HuH-7.5 (cell line): ENCODE measurements around the gene PPP1R13L.
A peak's percentile ranks its signal among the peaks of the same experiment; 100 is the strongest.
"Not testable (repeated sequence)": the region's sequence is repeated elsewhere in the genome, so short reads cannot be mapped to it uniquely, and the experiment has no call there.

Experiments used
- DNase-seq: peaks from one replicate; pipeline ENCODE4 v3.0.0; 2011; ENCODE audit warnings: low spot score

The PPP1R13L gene

DNA sequence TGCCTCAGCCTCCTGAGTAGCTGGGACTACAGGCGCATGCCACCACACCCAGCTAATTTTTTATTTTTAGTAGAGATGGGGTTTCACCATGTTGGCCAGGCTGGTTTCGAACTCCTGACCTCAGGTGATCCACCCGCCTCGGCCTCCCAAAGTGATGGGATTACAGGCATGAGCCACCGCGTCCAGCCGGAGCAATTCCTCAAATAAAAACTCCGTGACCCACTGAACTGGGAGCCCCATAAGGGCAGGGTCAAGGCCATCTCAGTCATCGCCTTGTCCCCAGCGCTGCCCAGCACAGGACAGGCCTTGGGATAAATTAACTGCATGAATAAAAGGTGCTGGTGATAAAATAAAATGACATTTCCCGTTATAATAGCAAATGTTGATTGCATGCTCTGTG is 25.0 kb upstream of the PPP1R13L start:
- not testable (repeated sequence) for DNase-seq

DNA sequence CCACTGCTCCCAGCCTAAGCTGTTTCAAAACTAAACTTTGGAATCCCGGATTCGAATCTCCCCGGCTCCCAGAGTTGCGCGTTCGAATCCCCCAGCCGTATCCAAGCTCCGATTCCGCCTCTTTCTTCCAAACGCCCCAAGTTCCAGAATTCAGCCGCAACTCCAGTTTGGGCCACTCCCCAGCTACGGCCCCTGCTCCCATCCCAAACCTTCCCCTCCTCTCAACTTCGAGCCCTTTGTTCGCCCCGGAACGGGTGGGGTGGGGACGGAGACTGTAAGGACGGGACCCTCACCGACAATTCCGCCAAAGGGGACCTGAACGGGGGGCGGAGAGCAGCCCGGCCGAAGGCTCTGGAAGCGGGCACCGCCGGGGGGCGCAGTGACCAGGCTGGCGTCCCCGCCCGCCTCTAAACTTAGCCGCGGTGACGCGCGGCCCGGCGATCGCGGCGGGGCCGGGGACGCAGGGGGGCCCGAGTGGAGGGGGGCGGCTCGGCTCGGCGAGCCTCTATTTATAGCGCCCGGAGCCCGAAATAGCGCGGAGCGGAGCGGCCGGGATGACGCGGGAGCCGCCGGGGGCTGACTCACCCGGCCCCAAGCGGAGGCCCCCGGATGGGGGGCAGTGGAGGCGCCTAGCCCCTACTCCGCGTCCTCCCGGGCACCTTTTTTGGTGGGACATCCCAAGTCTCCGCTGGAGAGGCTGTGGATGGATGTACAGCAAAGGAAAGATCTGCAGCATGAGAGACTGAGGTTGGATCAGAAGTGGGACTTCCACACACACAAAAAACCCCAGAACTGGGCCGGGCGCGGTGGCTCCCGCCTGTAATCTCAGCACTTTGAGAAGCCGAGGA is 23.7 kb upstream of the PPP1R13L start:
- DNase-seq, result peak; percentile 68

DNA sequence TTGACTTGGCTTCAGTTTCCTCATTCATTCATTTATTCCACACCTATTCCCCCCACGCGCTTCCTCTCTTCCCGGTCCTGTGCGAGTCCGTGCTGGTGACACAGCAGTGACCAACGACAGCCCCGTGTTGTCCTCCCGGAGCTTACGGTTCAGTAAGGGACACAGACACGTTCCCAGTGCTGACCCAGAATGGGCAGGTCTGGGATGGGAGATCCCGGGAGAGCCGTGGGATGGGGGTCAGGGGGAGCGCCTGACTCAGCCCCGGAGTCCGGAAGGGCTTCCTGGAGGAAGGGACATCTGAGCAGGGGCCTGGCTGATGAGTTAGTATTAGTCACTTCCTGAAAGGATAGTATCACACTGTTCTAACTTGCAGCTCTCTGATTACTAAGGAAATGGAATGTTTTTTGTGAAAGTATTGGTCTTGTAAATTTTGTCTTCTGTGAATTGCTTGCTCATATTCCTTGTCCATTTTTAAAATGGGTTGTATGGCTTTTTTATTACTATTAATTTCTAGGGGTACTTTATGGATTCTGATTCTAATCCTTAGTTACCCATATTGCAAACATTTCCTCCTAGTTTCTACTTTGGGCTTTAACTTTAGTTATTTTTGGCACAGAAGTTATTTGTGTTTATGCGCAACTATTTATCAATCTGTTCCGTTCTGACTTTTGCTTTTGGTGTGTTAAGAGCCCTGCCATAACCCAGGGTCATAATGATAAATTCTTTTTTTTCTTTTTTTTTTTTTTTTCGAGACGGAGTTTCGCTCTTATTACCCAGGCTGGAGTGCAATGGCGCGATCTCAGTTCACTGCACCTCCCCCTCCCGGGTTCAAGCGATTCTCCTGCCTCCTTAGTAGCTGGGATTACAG is 19.6 kb upstream of the PPP1R13L start:
- peak; percentile 70 for DNase-seq

DNA sequence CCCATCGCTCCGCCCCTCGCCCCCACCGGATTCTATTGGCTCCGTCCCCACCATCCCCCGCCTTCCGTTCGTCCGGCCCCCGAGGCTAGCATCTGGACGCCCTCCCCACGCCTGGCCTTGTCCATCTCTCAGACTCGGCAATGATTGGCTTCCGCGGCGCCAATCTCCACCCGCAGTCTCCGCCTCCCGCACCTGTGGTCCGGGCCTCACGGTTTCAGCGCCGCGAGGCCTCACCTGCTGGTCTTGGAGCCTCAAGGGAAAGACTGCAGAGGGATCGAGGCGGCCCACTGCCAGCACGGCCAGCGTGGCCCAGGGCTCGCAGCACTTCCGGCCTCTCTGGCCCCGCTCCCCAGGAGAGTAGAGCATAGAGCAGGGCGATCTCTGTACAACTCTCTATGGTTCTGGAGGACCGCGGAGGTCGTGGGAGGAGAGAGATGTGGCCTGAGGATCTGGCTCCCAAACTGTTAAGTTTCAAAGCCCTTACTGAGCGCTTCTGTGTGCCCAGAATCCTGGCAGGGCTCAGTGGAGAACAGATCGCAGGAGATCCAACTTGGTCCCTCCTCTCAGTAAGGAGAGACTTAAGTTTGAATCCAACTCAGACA is 18.8 kb upstream of the PPP1R13L start, which contains the start of gene ERCC1:
Gene ERCC1, minus strand, starts transcription at position 329 of the 602 bp plus-strand sequence. CDS start 543 bp downstream, outside the sequence.
- DNase-seq, result peak; percentile 98

DNA sequence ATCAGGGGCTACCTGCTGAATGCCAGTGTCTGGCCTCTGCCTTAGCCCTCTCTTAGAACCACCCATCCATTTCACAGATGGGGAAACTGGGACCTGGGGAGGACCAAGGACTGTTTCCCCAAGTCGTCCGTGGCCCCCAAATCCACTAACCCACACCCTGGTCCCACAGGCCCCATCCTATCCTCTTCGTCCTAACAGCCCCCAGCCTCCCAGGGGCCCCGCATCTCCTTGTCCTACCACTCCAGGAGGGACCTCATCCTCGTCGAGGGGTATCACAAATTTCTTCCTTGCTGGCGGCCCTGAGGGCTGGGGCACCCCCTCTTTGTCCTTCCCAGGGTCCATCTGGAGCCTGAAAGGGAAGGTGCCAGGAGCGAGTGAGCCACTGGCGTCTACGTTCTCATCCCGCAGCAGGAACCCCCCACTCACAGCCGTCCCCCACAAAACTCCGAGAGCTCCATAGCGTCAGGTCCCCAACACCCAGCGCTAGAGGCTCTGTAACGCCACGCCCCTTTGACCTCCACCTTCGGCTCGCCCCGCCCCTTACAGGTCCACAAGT is 18.2 kb upstream of the PPP1R13L start:
- DNase-seq, result no peak

DNA sequence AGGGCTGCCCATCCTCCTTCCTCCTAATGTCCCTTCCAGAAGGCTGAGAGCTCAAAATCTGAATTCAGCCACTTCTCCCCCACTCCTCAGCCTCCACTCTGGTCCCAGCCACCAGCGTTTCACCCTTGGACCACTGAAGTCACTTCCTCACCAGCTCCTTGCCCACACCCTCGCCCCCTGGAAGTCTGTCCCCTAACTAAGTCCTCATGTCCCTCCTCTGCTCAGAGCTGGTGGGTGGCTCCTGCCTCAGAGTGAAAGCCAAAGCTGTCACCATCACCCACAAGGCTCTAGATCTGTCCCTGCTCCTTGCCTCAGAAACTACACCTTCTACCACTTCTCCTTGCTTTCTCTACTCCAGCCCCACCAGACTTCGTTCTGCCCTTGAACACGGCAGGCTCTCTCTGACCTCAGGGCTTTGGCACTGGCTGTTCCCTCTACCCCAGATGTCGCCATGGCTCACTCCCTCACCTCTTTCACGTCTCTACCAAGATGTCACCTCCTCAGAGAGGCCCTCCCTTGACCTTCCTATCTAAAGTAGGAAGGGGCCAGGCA is 17.2 kb upstream of the PPP1R13L start:
- DNase-seq, result no peak

DNA sequence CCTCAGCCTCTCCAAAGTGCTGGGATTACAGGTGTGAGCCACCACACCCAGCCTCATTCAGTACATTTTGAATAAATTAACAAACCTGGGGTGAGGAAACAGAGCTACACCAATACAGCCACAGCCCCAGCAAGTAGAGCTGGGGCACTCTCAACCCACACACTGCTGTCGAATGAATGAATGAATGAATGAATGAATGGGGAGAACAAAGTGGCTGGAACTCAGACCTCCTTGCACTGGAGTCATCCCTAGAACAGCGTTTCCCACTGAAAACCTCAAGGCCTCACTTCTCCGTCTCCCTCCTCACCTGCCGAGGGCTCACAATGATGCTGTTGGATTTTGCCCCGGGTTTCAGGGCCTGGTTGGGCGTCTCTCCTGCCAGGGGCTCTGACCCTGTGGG is 16.0 kb upstream of the PPP1R13L start:
- DNase-seq, result no peak

DNA sequence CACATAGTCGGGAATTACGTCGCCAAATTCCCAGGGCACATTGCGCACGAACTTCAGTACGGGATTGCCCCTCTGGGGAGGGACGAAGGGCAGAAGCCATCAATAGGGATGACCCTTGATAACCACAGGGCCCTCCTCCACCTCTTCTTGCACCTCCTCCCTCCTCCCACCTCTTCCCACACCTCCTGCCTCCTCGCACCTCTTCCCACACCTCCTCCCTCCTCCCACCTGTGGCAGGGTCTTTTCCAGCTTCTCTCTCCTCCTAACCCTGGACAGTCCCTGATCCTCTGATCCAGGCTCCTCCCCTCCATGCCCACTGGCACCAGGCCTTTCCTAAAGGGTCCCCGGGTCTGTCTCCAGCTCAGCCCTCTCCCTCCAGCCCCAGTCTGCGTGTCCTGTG is 15.5 kb upstream of the PPP1R13L start:
- no peak for DNase-seq

DNA sequence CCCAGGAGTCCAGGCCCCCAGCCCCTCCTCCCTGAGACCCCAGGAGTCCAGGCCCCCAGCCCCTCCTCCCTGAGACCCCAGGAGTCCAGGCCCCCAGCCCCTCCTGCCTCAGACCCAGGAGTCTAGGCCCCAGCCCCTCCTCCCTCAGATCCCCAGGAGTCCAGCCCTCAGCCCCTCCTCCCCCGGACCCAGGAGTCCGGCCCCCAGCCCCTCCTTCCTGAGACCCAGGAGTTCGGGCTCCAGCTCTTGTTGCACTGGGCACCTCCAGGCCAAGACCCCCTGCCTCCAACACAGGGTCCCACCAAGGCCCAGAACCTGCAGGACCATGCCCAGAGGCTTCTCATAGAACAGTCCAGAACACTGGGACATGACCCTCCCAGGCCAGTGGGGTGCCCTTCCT is 15.0 kb upstream of the PPP1R13L start:
- no peak for DNase-seq

DNA sequence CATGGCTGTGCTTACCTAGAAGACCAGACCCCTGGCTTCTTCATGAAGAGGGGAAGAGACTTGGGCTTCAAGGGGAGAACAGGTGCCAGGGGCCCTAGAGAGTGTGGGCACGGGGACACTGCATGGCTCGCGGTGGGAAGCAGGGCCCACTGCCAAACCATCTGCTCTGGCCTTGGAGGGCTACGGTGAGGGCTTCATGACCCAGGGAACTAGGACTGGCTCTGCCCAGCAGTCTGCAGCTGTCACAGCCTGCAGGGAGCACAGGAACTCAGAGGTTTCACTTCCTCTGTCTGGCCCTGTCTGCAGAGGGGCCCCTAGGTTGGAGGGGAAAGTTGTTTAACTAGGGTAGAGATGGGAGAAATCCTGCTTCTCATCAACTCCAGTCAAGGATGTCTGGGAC is 14.5 kb upstream of the PPP1R13L start:
- no peak for DNase-seq

DNA sequence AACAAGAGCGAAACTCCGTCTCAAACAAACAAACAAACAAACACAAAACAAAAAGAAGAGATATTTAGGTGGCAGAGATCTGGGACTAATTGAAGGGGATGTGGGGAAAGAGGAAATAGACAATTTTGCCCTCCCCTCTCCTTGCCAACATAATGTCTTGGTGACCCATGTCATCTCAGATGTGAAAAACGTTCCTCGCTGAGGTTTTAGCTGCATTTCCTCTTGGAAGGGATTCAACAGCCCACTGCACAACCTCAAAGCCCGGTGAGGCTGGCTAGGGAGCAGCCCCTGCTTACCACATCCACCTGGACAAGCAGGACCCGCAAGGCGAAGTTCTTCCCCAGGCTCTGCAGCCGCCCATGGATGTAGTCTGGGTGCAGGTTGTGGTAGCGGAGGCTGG is 13.9 kb upstream of the PPP1R13L start:
- DNase-seq, result no peak

DNA sequence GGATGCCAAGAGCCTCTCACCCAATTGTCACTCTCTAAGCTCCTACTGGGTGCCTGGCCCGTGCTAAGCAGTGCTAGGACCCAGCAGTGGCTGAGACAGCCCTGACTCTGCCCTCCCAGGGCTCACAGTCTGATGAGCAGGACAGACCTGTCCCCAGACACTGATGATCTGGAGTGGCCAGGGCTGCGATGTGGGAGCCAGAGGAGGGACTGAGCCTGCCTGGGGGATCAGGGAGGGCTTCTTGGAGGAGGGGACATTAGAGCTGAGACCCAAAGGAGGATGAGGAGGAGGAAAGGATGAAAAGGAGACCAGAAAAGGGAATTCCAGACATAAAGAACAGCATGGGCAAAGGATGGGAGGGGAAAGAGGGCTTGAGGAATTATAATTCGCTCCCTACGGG is 12.3 kb upstream of the PPP1R13L start:
- DNase-seq, result no peak

DNA sequence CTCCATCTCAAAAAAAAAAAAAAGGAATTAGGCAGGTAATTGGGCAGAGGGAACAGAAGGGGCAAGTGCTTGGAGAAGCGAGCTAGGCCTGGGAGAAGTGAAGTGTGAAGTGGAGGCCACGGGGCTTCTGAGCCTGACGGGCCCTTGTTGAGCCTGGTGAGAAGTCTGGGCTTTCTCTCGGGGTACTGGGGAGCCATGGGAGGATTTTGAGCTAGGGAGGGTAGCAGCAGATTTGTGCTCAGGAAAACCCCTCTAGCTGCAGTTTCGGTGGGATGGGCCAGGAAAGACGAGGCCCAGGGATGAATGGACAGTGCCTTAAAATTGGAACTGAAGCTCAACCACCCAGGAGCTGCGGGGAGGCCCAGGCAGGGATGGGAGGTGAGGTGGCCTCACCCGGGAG is 9.6 kb upstream of the PPP1R13L start:
- DNase-seq, result no peak

DNA sequence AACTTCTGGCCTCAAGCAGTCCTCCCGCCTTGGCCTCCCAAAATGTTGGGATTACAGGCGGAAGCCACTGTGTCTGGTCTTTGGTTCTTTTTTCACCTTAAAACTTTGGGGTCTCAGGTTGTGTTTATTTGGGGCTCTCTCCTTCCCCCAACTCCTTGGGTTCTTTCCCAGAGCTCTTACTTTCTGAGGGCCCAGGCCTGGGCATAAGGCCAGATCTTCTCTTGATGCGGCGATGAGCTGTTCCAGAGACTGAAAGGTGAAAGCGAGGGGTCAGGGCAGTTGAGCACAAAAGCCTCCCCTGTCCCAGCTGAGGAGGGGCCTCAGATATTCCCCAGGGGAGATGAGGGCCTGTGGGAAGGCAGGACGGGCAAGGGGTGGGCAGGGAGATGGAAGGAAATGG is 8.6 kb upstream of the PPP1R13L start:
- DNase-seq, result no peak

DNA sequence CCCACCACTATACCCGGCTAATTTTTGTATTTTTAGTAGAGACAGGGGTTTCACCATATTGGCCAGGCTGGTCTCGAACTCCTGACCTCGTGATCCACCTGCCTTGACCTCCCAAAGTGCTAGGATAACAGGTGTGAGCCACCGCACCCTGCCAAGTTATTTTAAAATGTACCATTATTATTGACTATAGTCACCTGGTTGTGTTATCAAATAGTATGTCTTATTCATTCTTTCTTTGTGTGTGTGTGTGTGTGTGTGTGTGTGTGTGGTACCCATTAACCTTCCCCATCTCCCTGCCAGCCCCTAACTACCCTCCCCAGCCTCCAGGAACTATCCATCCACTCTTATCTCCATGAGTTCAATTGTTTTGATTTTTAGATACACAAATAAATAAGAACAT is 5.5 kb upstream of the PPP1R13L start:
- DNase-seq, result not testable (repeated sequence)

DNA sequence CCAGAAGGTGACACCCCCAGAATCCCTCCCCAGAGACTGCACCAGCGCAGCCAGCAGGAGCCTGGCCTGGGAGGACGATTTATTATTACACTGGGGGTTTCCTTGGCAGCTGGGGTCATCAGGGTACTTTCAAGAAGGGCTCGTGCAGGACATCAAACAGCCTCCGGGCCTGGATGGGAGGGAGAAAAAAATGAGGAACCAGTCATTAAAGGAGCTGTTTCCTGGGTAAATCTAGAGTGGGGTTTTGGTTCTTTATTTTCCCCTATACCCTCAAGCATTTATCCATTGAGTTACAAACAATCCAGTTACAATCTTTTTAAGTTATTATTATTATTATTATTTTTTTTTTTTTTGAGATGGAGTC is 4.7 kb upstream of the PPP1R13L start:
- DNase-seq, result no peak

DNA sequence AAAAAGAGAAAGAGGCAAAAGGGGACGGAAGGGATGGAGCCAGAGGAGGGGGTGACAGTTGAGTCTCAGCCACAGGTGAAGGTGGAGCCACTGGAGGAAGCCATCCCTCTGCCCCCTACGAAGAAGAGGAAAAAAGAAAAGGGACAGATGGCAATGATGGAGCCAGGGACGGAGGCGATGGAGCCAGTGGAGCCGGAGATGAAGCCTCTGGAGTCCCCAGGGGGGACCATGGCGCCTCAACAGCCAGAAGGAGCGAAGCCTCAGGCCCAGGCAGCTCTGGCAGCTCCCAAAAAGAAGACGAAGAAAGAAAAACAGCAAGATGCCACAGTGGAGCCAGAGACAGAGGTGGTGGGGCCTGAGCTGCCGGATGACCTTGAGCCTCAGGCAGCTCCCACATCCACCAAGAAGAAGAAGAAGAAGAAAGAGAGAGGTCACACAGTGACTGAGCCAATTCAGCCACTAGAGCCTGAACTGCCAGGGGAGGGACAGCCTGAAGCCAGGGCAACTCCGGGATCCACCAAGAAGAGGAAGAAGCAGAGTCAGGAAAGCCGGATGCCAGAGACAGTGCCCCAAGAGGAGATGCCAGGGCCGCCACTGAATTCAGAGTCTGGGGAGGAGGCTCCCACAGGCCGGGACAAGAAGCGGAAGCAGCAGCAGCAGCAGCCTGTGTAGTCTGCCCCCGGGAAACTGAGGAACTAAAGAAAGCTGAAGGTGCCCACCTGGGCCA is 4.1 kb upstream of the PPP1R13L start:
- DNase-seq, result no peak

DNA sequence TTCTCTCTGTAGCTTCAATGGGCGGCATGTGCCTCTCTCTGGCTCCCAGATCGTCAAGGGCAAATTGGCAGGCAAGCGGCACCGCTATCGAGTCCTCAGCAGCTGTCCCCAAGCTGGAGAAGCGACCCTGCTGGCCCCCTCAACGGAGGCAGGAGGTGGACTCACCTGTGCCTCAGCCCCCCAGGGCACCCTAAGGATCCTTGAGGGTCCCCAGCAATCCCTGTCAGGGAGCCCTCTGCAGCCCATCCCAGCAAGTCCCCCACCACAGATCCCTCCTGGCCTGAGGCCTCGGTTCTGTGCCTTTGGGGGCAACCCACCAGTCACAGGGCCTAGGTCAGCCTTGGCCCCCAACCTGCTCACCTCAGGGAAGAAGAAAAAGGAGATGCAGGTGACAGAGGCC is 3.3 kb upstream of the PPP1R13L start:
- no peak for DNase-seq

DNA sequence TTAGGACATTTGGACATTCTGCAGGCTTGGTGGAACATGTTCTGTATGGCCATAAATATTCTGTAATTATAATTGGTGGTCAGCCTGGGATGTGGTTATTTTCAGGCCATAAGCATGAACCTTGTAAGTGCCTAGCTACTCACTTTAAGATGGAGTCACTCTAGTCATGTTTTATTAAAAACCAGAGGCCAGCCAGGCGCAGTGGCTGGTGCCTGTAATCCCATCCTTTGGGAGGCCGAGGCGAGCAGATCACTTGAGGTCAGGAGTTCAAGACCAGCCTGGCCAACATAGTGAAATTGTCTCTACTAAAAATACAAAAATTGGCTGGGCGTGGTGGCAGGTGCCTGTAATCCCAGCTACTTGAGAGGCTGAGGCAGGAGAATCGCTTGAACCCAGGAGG is 2.7 kb upstream of the PPP1R13L start:
- not testable (repeated sequence) for DNase-seq

DNA sequence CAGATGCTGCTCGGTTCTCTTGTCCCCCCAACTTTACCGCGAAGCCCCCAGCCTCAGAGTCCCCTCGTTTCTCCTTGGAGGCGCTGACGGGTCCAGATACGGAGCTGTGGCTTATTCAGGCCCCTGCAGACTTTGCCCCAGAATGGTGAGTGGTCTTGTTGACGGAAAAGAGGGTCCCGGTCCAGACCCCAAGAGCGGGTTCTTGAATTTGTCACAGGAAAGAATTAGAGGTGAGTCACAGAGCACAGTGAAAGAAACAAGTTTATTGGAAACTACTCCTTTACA is 2.2 kb upstream of the PPP1R13L start:
- DNase-seq, result no peak

DNA sequence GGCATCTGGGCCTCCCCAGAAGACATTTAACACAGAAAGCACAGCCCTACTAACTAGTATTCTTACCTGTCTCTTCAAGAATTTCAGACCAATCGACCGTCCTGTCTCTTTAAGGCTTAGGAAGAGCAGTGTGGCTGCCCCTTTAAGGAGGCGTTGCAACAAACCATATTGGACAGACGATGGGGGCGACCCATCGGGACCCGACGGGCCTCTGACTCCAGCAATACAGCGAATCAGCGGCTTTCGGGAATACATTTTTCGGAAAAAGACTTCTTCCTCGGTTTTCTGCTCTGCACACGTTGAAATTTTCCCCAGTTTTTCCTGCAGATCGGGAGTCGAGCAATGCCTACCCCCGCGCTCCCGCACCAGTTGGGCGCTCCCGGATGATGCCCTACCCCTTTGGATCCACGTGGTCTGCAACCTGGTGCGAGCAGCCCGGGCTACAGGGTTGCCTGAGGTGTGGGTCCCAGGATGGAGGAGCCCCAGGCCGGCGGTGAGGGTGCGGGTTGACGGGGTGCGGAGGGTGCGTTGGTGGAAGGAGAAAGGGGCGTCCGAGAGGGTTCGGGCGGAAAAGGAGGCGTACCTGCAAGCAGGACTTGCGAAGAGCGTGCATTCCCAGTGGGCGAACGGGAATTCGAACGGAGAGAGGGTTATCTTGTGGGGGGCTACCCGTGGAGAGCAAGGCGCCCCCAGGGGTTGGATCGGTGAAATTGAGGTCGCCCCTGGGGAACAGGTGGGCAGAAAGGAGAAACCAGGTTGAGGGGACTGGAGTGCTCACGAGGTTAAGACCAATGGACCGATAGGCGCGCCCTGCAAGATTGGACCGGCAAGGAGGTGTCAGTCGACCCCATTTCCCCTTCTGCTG is 1.6 kb upstream of the PPP1R13L start, which contains the start of gene POLR1G:
Gene POLR1G, plus strand, starts transcription at position 419 of the 865 bp plus-strand sequence. Its CDS starts 53 bp downstream, at position 472.
- peak; percentile 95 for DNase-seq
